Subcutaneous adipose tissue (tissue), 4 donors: ENCODE measurements around the gene KRT33B. TPM values are rescaled to one million over a fixed set of nuclear protein-coding genes. Genes with fewer than 3 reads are reported as not detected.

Experiments used
- total RNA-seq, 4 donors: library from RNA; depleted of rRNA; stranded (reverse); fragments of >200 nt; gene quantifications; one replicate each; pipeline ENCODE4 v1.1.0, GENCODE V29; 2016
- TF ChIP-seq, protein P1 (sequence below): fragments of 450-650 bp; IDR thresholded peaks from one replicate; pipeline ENCODE4 v1.5.1; 2016; ENCODE audit warnings: low read depth, mild to moderate bottlenecking, control low read depth, antibody characterized with exemption, moderate library complexity

The KRT33B gene
- total RNA-seq, 4 donors from 2014 or later = not detected

DNA sequence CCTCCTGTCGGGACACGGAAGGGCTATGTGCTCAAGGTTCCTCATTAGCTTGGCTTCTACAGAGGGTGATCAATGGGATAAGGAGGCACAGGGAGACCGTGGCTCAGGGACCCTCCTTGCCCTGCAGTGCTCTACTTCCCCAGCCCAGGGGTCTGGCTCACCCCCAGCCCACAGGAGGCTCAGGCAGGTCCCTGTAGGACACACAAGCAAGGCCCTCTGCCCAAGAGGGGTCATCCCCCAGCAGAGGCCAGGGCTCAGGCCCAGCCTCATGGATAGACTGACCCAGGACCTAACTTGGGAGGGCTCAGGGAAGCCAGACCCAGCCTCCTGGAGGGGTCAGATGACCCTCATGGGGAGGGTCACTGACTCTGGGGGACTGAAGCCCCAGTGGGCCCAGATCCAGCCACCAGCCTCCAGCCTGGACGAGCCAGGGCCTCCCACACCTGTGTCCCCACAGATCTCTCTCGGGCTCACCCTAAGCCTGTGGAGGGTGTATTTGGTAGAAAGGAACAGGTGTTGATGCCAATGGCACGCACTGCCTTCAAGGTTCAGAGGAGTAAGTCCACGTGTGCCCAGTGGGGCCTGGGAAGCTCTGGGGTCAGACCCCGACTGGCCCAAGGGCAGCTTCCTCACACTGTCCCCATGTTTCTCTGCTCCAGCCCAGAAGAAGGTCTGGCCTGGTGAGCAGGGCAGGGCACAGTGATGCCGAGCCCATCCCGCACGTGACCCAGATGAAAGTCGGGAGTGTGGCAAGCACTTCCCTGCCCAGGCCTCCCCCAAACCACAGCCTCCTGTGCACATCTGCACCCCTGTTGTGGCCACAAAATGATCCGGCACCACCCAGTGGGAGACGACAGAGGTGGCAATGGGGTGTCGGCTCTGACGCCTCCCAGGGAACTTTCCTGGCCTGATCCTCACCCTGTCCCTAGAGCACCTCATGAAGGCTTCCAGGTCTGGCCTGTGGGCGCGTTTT, 43.2 kb downstream of the KRT33B start:
- TF ChIP-seq, protein P1, sequence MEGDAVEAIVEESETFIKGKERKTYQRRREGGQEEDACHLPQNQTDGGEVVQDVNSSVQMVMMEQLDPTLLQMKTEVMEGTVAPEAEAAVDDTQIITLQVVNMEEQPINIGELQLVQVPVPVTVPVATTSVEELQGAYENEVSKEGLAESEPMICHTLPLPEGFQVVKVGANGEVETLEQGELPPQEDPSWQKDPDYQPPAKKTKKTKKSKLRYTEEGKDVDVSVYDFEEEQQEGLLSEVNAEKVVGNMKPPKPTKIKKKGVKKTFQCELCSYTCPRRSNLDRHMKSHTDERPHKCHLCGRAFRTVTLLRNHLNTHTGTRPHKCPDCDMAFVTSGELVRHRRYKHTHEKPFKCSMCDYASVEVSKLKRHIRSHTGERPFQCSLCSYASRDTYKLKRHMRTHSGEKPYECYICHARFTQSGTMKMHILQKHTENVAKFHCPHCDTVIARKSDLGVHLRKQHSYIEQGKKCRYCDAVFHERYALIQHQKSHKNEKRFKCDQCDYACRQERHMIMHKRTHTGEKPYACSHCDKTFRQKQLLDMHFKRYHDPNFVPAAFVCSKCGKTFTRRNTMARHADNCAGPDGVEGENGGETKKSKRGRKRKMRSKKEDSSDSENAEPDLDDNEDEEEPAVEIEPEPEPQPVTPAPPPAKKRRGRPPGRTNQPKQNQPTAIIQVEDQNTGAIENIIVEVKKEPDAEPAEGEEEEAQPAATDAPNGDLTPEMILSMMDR = no peak

DNA sequence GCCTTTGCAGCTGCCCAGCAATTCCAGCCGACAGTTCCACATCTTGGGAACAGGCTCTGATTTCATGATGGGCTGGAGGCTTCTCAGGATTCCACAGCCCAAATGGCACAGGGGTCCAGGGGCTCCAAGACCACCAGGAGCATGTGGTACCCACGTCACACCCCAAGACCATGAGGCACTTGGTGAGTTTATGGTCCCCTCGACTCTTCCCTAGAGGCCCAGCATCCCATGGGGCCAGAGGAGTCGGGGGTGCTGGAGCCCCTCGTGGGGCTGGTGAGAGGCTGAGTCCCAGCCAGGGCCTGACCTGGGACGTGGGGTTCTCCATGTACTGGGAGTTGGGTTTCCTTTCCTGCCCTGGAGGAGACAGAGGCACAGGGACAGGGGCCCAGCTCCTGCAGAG, 44.0 kb downstream of the KRT33B start:
- TF ChIP-seq, protein P1 = no peak

DNA sequence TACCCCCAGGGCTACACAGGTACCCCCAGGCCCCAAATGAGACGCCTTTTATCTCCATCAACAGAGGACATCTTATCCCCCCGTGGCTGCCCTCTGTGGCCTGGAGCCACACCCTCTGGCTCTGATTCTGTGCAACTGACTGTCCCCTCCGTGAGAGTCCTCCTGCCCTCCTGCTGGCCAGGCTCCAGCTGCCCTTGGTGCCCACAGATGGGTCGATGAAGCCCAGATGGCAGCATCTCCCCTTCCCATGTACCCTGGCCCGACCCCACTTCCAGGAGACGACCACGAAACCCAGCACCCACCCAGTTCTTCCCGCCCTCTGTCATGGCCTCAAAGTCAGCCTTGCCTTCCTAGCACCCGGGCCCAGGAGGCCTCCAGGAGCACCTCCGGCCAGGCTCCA, 44.5 kb downstream of the KRT33B start:
- TF ChIP-seq, protein P1 = no peak

DNA sequence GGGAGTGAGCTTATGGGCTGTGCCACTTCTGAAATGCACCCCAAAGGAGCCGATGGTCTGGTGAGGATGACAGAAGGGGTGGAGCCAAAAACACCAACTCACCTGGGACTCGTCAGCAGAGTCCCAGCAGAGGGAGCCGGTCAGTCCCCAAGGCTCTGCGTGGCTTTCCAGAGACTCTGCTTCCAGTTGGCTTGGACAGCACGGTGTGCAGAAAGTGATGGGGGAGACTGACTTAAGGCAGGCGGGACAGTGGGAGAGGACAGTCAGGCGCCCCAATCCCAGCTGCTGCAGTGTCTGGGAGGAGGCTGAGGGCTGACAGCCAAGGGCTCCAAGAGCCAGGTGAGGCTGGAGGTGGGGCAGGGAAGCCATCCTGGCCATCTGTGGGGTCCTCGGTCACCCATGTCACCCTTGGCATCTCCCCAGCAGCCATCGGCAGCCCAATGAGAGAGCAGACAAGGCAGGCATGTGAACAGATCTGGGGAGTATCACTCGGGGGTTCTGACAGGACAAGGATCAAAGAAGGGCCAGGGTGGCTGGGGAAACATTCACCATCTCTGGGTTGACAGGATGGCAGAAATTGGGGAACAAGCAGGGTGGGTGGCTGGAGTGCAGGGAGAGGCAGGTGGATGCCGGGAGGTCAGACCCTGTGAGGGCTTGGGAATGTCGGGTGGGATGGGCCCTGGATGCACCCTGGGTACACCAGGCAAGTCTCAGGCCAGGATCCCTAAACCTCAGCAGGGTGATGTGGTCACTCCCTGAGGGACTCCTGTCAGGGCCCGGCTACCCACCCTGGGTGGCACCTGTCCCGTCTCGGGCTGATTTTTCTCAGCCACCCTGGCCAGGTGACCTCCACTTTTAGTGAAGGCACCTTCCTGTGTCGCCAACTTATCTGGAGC, 45.2 kb downstream of the KRT33B start:
- TF ChIP-seq, protein P1 = no peak

DNA sequence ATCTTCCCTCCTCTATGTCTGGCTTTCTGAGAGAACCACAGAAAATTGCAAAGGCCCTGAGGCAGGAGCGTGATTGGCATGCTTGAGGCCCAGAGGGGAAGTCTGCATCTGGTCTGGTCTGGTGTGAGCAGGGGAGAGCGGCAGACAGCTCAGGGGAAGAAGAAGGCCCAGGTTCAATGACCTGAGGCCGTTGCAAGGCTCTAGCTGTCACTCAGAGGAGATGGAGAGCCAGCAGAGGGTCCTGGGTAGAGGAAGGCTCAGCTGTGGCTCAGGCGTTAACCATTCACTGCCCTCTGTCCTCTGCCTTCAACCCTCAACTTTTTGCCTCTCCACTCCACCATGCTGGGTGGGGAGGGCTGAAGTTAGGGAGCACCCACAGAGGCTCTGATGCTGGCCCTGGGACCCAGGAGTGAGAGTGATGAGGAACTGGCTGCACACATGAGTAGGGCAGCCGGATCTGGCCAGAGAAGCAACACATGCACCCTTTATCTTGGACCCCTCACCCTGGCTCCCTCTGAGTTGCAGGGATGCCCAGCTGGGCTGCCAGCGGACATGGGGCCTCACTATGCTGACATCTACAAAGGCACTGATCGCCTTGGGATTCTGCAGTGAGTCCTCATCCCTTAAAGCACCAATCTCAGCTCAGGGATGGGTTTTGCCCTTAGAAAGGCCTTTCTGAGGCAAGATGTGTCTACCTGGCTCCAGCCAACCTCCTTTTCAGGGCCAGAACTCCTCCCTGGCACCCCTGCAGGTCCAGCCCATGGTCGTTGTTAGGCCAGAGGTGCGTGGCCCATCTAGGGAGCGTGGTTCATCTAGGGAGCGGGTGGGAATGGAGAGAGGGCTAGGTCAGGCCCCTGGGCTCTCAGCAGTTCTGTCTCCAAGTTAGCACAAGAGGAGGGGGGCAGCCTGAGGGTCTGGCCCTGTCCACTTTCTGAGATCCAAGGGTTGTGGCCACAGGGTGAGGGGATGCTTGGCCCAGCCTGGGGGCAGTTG, 46.4 kb downstream of the KRT33B start:
- TF ChIP-seq, protein P1 = no peak

DNA sequence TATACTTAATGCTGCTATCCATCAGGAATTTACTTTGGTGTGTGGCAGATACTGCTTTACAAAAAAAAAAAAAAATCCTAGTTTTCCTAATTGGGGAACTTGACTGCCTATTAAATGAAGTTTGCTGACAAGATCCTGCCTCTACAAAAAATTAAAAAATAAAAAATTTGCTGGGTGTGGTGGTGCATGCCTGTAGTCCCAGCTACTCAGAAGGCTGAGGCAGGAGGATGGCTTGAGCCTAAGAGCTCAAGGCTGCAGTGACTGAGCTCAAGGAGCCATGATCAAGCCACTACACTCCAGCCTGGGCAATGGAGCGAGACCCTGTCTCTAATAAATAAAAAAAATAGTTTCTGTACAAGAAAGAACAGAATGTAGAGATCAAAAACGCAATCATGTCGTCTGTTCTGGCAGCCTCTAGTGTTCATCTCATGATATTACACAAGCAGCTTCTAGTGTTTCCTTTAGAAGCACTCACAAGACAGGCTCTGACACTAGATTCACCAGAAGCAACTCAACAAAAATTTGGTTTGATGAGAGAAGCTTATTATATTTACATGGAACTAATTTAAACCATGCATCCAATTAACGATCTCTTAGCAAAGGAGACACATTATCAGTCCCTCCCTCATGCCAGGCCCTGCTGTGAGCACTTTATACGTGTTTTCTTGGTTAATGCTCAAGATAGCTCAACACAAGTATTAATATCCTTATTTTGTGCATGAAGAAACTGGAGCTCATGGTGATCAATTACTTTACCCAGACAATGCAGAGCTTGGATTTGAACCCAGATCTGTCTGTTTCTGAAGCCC, 47.3 kb downstream of the KRT33B start:
- TF ChIP-seq, protein P1 = no peak
